K562 (cell line): Measurements from ENCODE around the gene PNRC2. TPM values are rescaled to one million over a fixed set of nuclear protein-coding genes. Genes with fewer than 3 reads are reported as not detected.

ENCODE experiments used
- CHD1 ChIP-seq: fragments of 200-600 bp; sonication (generic); IDR thresholded peaks from one replicate; pipeline ENCODE4 v1.6.1; 2012; ENCODE audit warnings: mild to moderate bottlenecking, moderate library complexity, low read length, inconsistent platforms
- EGR1 ChIP-seq: fragments of 450-650 bp; conservative IDR thresholded peaks from 2 replicates; pipeline ENCODE4 v1.6.1; 2017; ENCODE audit warnings: mild to moderate bottlenecking
- FOXM1 ChIP-seq, 2 experiments: fragments of 450-650 bp in 1 of 2; sonication (generic) in 1 of 2; formaldehyde crosslinking in 1 of 2; IDR thresholded peaks; 2 replicates each; pipeline versions ENCODE4 v1.6.1 to v1.9.0; 2017 to 2022; ENCODE audit warnings: low read depth in 2 of 2, mild to moderate bottlenecking in 2 of 2, missing genetic modification reagents in 1 of 2, moderate library complexity in 1 of 2
- KDM2B ChIP-seq: fragments of 250-450 bp; sonication (Bioruptor Pico); IDR thresholded peaks from 2 replicates; pipeline ENCODE4 v1.8.0; 2021; ENCODE audit warnings: mild to moderate bottlenecking, moderate library complexity
- MTA1 ChIP-seq: fragments of 450-650 bp; IDR thresholded peaks from 2 replicates; pipeline ENCODE4 v1.6.1; 2017; ENCODE audit warnings: borderline replicate concordance
- NFE2L1 ChIP-seq: fragments of 450-650 bp; IDR thresholded peaks from 2 replicates; pipeline ENCODE4 v1.6.1; 2016; ENCODE audit warnings: missing genetic modification characterization, low read depth, mild to moderate bottlenecking, missing compliant biosample characterization, moderate library complexity, borderline replicate concordance
- PURB ChIP-seq: sonication (generic); formaldehyde crosslinking; IDR thresholded peaks from 2 replicates; pipeline ENCODE4 v1.9.0; 2021; ENCODE audit warnings: low read depth, mild to moderate bottlenecking, missing genetic modification reagents
- SMAD3 ChIP-seq: fragments of 450-650 bp; formaldehyde crosslinking; conservative IDR thresholded peaks from 2 replicates; pipeline ENCODE4 v1.4.0; 2020; ENCODE audit warnings: mild to moderate bottlenecking
- SNRNP70 ChIP-seq: fragments of 200-400 bp; formaldehyde crosslinking; optimal IDR thresholded peaks from 2 replicates; pipeline ENCODE3; 2017; ENCODE audit warnings: low read depth, low read length
- TAF15 ChIP-seq: fragments of 200-400 bp; formaldehyde crosslinking; IDR thresholded peaks from 2 replicates; pipeline ENCODE4 v1.6.1; 2017; ENCODE audit warnings: mild to moderate bottlenecking, low read depth, low read length, moderate library complexity
- TRIM28 ChIP-seq: fragments of 450-650 bp; IDR thresholded peaks from 2 replicates; pipeline ENCODE4 v1.6.1; 2017
- ZNF274 ChIP-seq: IDR thresholded peaks from 2 replicates; pipeline ENCODE4 v1.6.1; 2011; ENCODE audit warnings: low read depth, mild to moderate bottlenecking, low read length, moderate library complexity, borderline replicate concordance
- ZNF589 ChIP-seq: fragments of 200-800 bp; sonication (Bioruptor generic); IDR thresholded peaks from 2 replicates; pipeline ENCODE4 v1.6.1; 2016; ENCODE audit warnings: low read depth, missing genetic modification characterization, missing compliant biosample characterization
- polyA plus RNA-seq, 8 experiments: library from polyadenylated mRNA; depleted of rRNA in 4 of 8; stranded (reverse) in 5 of 8; unstranded in 3 of 8; fragments of >200 nt; fragmentation: Nextera tagmentation in 2 of 8; fragmentation: Illumina TruSeq in 1 of 8; extraction: Ambion mirVana in 2 of 8; extraction: Trizol in 1 of 8; gene quantifications; 2 replicates each; pipeline versions ENCODE4 v1.2.1 to v1.2.3, GENCODE V29; 2011 to 2014; ENCODE audit warnings: inconsistent platforms in 1 of 8, missing spikeins in 1 of 8
- total RNA-seq, 7 experiments: library from RNA; depleted of rRNA in 6 of 7; stranded (reverse); fragments of >200 nt in 6 of 7; fragmentation: Illumina TruSeq in 2 of 7; extraction: Trizol in 2 of 7; gene quantifications; 2 replicates each; pipeline versions ENCODE4 v1.2.1 to v1.2.3, GENCODE V29; 2011 to 2021; ENCODE audit warnings: low replicate concordance in 1 of 7
- TF ChIP-seq, protein P1 (sequence below), 2 experiments: fragments of 450-650 bp; IDR thresholded peaks; 2 replicates each; pipeline ENCODE4 v1.6.1; 2016
- TF ChIP-seq, protein P2 (sequence below): fragments of 450-650 bp; IDR thresholded peaks from 2 replicates; pipeline ENCODE4 v1.6.1; 2018; ENCODE audit not compliant: partially characterized antibody
- TF ChIP-seq, protein P3 (sequence below): fragments of 250-450 bp; sonication (Bioruptor Pico); IDR thresholded peaks from 2 replicates; pipeline ENCODE4 v1.4.0; 2020; ENCODE audit warnings: mild to moderate bottlenecking, moderate library complexity
- TF ChIP-seq, protein P4 (sequence below): sonication (generic); formaldehyde crosslinking; IDR thresholded peaks from 2 replicates; pipeline ENCODE4 v1.8.1; 2023; ENCODE audit warnings: mild to moderate bottlenecking, missing genetic modification reagents, moderate library complexity

The PNRC2 gene
- total and polyA plus RNA-seq, 9 of the 15 experiments (the other 6 are each of a cell fraction or from before 2014, with no cell fraction given) = 127 to 303 (median 203) TPM

DNA sequence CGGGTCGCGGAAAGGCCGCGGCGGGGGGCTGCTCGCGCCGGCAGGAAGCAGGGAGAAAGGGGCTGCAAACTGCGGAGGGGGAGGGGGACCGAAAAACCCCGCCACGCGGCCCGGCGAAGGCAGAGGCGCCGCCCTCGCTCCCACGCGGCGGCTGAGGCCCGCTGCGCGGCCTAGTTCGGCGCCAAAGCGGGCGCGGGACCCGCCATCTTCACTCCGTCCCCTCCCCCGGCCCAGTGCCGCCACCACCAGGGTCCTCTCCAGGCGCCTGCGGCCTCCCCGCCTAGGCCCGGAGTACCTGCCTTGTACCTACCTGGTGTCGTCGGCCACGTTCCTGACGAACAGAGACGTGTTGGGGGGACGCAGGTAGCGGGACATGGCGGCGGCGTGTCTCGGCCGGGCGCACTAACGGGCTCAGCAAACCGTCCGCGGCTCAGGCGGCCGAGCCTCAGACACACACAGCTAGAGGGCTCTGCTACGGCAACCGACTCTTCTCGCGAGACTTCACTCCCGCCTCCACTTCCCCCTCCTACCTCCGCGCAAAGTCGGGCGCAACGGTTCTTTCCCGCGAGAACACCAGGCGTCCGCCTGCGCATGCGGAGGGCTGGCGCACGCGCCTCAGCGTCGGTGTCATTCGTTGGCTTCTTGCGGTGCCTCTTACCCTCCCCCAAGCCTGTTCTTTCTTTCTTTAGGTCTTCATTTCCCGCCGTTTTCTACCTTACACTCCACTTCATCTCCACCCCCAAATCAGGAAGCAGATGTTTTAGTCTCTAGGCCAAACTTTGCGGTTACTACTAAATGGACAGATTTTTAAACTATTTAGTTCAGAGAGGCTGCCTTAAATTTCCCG lies 20.5 kb downstream of the PNRC2 start, which contains the start of gene SRSF10 (continued):
- TF ChIP-seq, protein P1, sequence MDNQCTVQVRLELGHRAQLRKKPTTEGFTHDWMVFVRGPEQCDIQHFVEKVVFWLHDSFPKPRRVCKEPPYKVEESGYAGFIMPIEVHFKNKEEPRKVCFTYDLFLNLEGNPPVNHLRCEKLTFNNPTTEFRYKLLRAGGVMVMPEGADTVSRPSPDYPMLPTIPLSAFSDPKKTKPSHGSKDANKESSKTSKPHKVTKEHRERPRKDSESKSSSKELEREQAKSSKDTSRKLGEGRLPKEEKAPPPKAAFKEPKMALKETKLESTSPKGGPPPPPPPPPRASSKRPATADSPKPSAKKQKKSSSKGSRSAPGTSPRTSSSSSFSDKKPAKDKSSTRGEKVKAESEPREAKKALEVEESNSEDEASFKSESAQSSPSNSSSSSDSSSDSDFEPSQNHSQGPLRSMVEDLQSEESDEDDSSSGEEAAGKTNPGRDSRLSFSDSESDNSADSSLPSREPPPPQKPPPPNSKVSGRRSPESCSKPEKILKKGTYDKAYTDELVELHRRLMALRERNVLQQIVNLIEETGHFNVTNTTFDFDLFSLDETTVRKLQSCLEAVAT (IDR thresholded peaks at IDR 0.05) = peak; percentile 51 to 61; a peak in 3 of 4 replicates
- TF ChIP-seq EGR1 (peak; percentile 87), FOXM1 (IDR thresholded peaks at IDR 0.05; ENCODE audit: low read depth) (no peak; the same call in none of the 2 replicates), FOXM1 (CRISPR knock-in tag; IDR thresholded peaks at IDR 0.05; ENCODE audit: low read depth) (peak; percentile 87), TRIM28 (no peak), ZNF589 (no peak), PURB (CRISPR knock-in tag) (no peak), TAF15 (no peak), CHD1 (peak; percentile 92), SMAD3 (CRISPR knock-in tag) (peak; percentile 44; the same call in 1 of the 2 replicates), SNRNP70 (no peak), ZNF274 (no peak; the same call in 1 of the 2 replicates), KDM2B (CRISPR knock-in tag) (peak; percentile 69), MTA1 (peak; percentile 68), NFE2L1 (tag) (no peak)
- TF ChIP-seq, protein P2, sequence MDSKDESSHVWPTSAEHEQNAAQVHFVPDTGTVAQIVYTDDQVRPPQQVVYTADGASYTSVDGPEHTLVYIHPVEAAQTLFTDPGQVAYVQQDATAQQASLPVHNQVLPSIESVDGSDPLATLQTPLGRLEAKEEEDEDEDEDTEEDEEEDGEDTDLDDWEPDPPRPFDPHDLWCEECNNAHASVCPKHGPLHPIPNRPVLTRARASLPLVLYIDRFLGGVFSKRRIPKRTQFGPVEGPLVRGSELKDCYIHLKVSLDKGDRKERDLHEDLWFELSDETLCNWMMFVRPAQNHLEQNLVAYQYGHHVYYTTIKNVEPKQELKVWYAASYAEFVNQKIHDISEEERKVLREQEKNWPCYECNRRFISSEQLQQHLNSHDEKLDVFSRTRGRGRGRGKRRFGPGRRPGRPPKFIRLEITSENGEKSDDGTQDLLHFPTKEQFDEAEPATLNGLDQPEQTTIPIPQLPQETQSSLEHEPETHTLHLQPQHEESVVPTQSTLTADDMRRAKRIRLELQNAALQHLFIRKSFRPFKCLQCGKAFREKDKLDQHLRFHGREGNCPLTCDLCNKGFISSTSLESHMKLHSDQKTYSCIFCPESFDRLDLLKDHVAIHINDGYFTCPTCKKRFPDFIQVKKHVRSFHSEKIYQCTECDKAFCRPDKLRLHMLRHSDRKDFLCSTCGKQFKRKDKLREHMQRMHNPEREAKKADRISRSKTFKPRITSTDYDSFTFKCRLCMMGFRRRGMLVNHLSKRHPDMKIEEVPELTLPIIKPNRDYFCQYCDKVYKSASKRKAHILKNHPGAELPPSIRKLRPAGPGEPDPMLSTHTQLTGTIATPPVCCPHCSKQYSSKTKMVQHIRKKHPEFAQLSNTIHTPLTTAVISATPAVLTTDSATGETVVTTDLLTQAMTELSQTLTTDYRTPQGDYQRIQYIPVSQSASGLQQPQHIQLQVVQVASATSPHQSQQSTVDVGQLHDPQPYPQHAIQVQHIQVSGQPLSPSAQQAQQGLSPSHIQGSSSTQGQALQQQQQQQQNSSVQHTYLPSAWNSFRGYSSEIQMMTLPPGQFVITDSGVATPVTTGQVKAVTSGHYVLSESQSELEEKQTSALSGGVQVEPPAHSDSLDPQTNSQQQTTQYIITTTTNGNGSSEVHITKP = peak; percentile 63
- TF ChIP-seq, protein P3, sequence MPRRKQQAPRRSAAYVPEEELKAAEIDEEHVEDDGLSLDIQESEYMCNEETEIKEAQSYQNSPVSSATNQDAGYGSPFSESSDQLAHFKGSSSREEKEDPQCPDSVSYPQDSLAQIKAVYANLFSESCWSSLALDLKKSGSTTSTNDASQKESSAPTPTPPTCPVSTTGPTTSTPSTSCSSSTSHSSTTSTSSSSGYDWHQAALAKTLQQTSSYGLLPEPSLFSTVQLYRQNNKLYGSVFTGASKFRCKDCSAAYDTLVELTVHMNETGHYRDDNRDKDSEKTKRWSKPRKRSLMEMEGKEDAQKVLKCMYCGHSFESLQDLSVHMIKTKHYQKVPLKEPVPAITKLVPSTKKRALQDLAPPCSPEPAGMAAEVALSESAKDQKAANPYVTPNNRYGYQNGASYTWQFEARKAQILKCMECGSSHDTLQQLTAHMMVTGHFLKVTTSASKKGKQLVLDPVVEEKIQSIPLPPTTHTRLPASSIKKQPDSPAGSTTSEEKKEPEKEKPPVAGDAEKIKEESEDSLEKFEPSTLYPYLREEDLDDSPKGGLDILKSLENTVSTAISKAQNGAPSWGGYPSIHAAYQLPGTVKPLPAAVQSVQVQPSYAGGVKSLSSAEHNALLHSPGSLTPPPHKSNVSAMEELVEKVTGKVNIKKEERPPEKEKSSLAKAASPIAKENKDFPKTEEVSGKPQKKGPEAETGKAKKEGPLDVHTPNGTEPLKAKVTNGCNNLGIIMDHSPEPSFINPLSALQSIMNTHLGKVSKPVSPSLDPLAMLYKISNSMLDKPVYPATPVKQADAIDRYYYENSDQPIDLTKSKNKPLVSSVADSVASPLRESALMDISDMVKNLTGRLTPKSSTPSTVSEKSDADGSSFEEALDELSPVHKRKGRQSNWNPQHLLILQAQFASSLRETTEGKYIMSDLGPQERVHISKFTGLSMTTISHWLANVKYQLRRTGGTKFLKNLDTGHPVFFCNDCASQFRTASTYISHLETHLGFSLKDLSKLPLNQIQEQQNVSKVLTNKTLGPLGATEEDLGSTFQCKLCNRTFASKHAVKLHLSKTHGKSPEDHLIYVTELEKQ (CRISPR knock-in tag) = no peak
- TF ChIP-seq, protein P4, sequence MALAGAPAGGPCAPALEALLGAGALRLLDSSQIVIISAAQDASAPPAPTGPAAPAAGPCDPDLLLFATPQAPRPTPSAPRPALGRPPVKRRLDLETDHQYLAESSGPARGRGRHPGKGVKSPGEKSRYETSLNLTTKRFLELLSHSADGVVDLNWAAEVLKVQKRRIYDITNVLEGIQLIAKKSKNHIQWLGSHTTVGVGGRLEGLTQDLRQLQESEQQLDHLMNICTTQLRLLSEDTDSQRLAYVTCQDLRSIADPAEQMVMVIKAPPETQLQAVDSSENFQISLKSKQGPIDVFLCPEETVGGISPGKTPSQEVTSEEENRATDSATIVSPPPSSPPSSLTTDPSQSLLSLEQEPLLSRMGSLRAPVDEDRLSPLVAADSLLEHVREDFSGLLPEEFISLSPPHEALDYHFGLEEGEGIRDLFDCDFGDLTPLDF = peak; percentile 97
